A172 (cell line): Measurements from ENCODE around the gene WBP1L. TPM values are rescaled to one million over a fixed set of nuclear protein-coding genes. Genes with fewer than 3 reads are reported as not detected.
A peak's percentile ranks its signal among the peaks of the same experiment; 100 is the strongest.
"Not testable (repeated sequence)": the region's sequence is repeated elsewhere in the genome, so short reads cannot be mapped to it uniquely, and the experiment has no call there.

Source experiments
- DNase-seq: peaks from one replicate; pipeline ENCODE4 v3.0.0-alpha.2; 2015; ENCODE audit warnings: low spot score
- total RNA-seq: library from RNA; depleted of rRNA; stranded (reverse); fragments of >200 nt; shearing (Covaris generic); gene quantifications from 2 replicates; pipeline ENCODE4 v1.2.3, GENCODE V29; 2014; rRNA removed

The WBP1L gene
- total RNA-seq, result 19.1 and 26.4 TPM in 2 replicates

DNA sequence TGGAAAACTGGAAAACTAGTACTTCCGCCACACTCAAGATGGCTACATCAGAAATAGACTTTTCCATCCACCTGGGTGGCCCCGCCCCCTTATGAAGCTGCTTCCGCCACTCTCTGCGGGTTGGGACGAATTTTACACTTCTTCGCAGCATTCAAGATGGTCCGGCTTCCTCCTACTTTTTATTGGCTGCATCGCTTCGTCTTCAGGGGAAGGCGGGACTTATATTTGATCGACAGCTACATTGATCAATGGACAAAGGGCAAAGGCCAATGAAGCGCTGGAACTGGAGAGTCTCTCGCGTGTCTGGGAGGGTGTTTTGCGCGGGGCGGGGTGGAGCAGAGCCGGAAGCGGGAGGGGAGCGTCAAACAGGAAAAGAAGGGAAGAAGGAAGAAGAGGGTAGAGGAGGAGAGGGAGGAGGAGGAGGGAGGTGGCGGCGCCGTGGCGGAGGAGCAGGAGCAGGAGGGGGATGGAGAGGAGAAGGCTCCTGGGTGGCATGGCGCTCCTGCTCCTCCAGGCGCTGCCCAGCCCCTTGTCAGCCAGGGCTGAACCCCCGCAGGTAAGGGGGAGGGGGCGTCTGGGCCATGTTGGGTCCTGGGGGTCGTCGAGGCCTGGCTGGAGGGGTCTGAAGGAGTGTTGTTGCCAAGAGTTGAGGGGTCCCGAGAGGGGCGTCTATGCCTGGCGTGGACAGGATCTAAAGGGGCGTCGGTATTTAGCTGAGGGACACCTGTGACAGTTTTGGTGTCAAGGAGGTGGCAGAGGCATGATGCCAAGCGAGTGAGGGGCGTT lies at the start of gene WBP1L:
WBP1L (plus strand) TSS at position 361 of the 786 bp plus-strand sequence; CDS start at position 467, 106 bp downstream.
- peak; percentile 99 for DNase-seq

- not testable (repeated sequence) for DNase-seq
Measured at GRCh38 chr10:102695401-102695800, 48.3 kb upstream of the WBP1L start.

DNA sequence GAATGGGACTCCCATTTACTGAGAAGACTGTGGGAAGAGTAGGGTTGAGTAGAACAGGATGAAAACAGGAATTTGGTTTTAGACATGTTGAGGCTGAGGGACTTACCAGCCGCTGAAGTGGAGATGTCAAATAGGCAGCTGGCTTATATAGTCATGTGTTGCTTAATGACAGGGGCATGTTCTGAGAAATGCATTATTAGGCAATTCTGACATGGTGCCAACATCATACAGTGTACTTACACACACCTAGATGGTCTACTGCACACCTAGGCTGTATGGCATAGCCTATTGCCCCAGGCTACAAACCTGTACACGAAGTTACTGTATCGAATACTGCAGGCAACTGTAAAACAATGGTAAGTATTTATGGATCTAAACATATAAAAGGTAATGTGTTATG lies 47.0 kb upstream of the WBP1L start:
- DNase-seq, result no peak

DNA sequence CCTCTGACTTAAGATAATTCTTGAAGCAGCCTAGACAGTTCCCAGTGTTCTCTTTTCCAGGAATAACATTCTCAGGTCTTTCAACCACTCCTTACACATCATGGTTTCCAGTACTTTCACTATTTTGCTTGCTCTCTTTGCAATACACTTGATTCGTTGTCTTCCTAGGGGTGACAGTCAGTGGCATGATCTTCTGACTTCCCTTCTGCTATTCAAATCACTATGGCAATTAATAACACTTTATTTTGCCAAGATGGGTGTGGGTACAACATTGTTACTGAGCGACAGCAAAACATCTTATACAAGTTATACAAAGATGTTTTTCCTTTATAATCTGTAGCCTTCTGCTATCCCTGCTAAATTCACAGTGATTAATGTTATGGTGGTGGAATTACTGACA lies 44.9 kb upstream of the WBP1L start:
- no peak for DNase-seq

- DNase-seq, result no peak
Measured at GRCh38 chr10:102701272-102701671, 42.5 kb upstream of the WBP1L start.

- DNase-seq, result no peak
Measured at GRCh38 chr10:102701796-102702195, 42.0 kb upstream of the WBP1L start.

DNA sequence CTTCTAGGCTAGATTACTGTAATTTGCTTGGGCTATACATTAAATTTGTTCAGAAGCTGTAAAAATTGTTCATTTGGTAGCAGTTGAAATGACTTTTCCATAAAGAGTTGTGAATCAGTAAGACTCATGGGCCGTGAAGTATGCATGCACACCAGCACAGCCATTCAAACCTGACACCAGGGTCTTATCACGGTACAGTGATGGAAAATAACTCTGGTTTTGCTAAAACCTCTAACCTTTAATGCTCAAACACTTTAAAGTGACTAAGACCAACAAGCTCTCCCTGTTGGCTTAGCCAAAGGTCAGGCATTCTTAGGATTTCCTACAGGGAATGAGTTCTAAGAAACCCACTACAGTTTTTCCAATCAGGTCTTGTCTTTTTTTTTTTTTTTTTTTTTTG lies 41.0 kb upstream of the WBP1L start:
- DNase-seq, result no peak

- DNase-seq, result no peak
Measured at GRCh38 chr10:102704915-102705314, 38.8 kb upstream of the WBP1L start.

DNA sequence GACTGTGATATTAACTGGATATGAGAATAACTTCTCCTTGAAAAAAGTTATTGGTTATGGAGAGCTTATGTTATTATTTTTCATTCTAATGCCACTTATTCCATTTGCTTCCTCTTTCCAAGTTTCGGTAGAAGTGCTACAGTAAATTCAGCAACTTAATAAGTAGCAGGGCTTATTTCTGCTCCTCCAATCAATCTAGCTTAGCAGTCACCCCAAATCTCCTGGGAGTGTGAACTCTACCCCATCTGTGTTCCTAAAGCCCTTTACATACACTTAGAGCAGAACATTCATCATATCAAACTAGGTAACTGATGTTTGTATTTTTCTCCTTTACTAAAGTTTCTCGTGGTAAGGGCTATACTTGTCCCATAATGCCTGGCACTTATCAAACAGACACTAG lies 38.2 kb upstream of the WBP1L start:
- DNase-seq, result no peak

DNA sequence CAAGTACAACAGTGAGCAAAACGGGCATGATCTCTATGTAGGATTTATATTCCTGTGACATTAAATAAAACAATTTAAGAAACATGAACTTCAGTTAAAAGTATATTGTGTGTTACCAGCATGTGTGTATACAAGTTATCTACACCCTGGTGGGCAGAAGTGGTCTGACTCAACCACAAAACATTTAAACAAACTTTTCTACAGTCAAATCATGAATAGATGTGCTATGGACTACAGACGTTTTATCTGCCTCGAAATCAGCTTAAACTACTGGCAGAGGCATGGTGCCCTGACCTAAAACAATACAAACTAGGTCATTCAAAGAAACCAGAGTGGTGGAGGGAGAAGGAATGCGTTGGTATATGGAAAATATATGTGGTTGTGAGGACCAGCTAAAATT lies 33.1 kb upstream of the WBP1L start:
- DNase-seq, result peak; percentile 62

DNA sequence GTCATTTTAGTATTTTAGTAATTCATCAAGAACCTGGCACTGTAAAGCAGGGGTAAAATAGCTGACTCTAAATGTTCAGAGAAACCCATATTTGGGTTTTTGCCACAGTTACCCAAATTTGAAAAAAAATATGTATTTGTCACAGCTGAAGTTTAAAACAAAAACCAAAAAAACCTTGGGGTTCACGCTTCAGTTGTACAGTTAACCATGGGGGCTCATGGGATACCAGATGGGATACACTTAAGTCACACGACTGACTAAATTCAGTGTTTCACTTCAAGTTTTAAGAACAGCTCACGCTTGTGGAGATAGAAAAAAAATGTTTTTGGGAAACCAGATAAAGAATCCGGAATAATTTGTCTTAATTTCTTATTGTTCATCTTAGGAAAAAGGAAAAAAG lies 31.7 kb upstream of the WBP1L start:
- no peak for DNase-seq

DNA sequence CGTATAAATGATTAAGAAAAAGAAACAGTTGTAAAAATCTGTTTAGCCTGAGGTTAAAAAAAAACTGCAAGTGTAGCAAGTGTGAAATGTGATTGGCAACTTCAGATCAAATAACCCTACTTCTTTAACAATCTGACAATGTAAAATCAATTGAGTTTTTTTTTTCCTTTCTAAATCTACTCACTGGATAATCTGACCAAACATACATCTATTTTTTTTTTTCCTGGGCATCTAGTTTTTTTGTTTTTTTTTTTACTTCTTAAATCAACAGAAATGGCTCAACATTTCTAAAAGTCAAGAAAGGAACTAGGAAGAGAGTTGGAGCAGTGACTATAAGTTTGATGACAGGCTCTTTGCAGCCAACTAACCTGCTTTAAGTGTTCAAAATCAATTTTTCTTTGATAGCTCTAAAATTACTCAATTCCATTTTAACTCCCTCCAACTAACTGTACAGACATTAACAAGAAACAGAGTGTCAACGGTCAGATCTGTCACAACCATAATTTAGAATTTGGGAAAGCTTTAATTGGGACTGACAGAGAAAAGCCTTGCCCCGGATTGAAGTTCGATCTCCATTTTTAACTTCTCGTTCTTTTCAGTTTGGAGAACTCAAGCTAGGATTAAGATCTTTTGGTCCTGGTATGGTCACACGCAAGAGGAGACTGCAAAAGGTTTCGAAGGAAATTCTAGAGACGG lies 30.8 kb upstream of the WBP1L start:
- DNase-seq, result no peak

DNA sequence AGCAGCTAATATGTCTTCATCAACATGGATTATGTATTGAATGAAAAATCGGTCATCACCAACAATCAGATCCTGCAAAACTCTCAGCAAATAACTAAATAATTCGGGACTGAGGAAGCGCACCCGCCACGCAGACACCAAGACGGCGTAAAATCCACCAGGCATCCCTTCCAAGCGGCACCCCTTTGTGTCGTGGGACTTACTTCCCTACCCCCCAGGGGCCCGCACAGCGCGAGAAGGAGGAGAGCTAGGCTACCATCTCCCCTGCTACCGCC lies 30.3 kb upstream of the WBP1L start:
- DNase-seq, result no peak

DNA sequence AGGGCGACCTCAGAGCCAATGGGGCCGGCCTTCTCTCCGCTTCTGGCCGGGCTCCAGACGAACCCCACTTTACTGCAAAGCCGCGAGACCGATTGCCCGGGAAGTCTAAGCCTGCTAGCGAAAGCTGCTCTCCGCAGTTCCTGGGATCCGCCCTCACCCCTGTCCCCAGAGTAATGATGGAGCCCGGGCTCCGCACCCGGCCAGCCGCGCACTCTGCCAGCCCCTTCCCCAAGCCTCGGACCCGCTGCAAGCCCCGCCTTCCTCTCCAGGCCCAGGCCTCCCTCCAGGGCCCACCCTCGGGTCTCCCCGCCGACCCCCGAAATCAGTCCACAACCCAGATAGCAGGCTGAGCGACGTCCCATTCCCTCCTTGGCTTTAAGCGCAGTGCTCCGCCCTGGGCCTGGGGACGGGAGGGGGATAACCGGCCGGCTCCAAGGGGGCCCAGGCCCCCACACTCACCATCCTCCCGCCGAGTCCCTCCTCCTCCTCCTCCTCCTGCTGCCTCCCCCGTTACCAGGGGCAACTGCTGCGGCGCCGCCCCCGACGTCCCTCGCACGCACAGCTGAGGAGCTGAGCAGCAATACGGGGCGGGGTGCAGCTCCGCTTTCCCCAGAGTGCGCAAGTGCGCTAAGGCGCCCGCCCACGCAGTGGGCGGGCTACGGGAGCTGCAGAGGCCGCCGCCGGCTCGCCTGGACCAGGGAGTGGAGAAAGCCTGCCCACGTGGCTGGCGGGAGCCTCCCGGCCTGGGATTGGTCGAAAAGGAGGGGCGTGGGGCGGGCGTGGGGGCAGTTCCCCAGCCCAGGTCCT lies 29.7 kb upstream of the WBP1L start, which contains the start of gene ARL3:
ARL3 (minus strand) TSS at position 584 of the 807 bp plus-strand sequence; CDS start at position 462, 122 bp downstream.
- peak; percentile 97 for DNase-seq

GRCh38 chr10:102714621-102715455 lies 28.9 kb upstream of the WBP1L start, which contains the start of gene SFXN2:
Gene SFXN2 (plus strand): TSS chr10:102714636. CDS start chr10:102726637, 12,001 bp downstream.
- DNase-seq, result no peak

DNA sequence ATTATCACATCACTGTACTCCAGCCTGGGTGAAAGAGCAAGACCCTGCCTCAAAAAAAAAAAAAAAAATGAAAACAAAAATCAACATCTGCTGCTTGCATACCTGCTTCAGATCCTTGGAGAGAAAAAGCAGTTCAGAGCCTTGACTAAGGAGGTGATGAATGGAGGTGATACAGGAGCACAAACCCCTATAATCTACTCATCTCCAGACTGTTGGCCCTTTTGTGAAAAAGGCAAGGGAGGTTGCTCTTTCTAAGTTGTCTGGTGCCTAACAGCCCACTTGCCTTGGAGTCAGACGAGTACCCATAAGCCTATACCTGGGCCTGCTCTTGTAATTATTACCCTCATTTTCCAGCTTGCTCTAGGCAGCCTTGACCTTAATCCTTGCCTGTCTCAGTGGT lies 27.9 kb upstream of the WBP1L start:
- no peak for DNase-seq

GRCh38 chr10:102716900-102717565 lies 26.7 kb upstream of the WBP1L start:
- DNase-seq, result not testable (repeated sequence)

- no peak for DNase-seq
Measured at GRCh38 chr10:102718220-102718619, 25.5 kb upstream of the WBP1L start.

DNA sequence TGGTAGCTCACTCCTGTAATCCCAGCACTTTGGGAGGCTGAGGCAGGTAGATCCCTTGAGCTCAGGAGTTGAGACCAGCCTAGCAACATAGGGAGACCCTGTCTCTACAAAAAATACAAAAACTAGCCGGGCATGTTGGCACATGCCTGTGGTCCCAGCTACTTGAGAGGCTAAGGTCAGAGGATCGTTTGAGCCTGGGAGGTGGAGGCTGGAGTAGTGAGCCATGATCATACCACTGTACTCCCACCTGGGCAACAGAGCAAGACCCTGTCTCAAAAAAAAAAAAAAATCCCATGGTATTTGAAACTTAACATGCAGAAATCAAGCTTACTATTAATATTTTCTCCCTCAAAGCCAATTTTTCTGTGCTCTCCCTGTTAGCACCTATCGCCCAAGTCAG lies 23.4 kb upstream of the WBP1L start:
- DNase-seq, result no peak

GRCh38 chr10:102720775-102721301 lies 22.9 kb upstream of the WBP1L start:
- no peak for DNase-seq

GRCh38 chr10:102721954-102722353 lies 21.8 kb upstream of the WBP1L start:
- no peak for DNase-seq
